ENCODE measurements around the gene CDC42EP4.

CDC42EP4 gene

DNA sequence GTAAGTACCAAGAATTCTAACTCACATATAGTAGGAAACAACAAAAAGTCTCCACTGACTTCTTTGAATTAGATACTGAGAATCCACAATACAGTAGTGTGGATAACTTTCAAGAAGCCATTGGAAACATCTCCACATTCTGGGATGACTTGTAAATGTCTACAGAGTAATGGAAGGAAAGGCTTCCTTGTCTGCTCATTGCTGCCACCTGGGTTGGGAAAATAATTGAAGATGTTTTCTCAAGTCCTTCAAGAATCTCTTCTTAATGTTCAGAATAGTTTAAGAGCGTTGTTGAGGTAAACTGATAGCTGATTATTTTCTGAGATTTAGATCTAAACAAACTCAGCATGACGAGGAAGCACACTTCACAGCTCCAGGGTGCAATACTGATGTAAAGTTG is 64.1 kb downstream of the CDC42EP4 start:
- DNase-seq = no peak

DNA sequence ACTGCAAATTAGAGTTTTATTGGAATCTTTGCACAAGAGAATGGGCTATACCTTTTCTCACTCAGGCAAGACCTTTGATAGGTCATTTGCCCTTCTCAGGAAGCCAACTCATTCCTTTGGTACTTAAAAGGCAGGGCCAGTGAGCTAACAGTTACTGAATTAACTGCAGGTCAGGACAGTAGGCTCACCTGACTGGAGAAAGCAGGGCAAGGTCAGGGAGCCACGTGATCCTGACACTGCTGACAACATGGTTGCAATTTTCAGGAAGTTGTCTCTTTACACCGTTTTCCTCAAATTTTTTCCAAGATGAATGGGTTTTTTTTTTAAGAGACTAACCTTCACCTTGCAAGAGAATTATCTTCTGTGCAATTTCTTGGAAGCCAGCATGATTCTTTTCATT is 71.2 kb downstream of the CDC42EP4 start:
- no peak for DNase-seq

DNA sequence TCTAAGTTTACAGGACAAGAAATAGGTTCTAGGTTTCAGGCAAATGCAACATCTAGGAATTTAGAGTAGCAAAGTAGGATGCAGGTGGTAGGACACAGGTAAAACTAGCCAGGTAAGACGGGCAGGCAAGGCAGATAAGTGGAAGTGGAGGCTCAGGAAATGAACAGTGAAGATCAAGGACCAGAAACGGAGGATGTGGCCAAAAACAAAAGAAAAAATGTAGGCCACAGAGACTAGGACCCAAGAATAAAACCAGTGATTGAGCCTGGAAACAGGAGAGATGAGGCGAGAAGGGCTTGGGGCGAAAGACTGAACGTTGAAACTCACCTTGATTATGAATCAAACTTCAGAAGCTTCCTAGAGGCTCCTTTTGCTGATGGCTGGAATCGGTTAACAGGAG is 74.1 kb downstream of the CDC42EP4 start:
- DNase-seq = no peak

DNA sequence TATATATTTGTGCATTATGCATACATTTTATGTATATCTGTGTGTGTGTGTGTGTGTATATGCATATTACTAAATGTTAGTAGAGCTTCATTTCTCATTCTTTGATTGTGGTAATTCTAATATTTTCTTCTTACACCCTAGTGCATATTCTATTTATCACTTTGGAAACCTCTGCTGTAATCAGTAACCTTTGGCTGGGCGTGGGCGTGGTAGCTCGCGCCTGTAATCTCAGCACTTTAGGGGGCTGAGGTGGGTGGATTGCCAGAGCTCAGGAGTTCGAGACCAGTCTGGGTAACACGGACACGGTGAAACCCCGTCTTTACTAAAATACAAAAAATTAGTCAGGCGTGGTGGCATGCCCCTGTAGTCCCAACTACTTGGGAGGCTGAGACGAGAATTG is 77.1 kb downstream of the CDC42EP4 start:
- no peak for DNase-seq

Data from eye (tissue), 1 donor.